ENCODE results near the gene EPHB1.

DNA sequence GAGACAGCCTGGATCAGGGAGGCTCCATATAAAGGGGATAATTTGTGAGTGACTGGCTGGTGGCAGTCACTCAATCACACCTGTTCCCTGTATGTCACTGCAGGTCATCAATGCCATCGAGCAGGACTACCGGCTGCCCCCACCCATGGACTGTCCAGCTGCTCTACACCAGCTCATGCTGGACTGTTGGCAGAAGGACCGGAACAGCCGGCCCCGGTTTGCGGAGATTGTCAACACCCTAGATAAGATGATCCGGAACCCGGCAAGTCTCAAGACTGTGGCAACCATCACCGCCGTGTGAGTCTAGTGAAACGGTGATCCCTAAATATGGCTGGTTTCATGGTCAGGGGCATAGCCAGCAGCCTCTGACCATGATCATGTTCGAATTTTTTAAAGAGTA lies 453.2 kb downstream of the EPHB1 start:
- TF ChIP-seq, protein P1, sequence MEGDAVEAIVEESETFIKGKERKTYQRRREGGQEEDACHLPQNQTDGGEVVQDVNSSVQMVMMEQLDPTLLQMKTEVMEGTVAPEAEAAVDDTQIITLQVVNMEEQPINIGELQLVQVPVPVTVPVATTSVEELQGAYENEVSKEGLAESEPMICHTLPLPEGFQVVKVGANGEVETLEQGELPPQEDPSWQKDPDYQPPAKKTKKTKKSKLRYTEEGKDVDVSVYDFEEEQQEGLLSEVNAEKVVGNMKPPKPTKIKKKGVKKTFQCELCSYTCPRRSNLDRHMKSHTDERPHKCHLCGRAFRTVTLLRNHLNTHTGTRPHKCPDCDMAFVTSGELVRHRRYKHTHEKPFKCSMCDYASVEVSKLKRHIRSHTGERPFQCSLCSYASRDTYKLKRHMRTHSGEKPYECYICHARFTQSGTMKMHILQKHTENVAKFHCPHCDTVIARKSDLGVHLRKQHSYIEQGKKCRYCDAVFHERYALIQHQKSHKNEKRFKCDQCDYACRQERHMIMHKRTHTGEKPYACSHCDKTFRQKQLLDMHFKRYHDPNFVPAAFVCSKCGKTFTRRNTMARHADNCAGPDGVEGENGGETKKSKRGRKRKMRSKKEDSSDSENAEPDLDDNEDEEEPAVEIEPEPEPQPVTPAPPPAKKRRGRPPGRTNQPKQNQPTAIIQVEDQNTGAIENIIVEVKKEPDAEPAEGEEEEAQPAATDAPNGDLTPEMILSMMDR (IDR thresholded peaks at IDR 0.05; ENCODE audit: insufficient read depth, low read length), result no peak
- TF ChIP-seq, protein P2, sequence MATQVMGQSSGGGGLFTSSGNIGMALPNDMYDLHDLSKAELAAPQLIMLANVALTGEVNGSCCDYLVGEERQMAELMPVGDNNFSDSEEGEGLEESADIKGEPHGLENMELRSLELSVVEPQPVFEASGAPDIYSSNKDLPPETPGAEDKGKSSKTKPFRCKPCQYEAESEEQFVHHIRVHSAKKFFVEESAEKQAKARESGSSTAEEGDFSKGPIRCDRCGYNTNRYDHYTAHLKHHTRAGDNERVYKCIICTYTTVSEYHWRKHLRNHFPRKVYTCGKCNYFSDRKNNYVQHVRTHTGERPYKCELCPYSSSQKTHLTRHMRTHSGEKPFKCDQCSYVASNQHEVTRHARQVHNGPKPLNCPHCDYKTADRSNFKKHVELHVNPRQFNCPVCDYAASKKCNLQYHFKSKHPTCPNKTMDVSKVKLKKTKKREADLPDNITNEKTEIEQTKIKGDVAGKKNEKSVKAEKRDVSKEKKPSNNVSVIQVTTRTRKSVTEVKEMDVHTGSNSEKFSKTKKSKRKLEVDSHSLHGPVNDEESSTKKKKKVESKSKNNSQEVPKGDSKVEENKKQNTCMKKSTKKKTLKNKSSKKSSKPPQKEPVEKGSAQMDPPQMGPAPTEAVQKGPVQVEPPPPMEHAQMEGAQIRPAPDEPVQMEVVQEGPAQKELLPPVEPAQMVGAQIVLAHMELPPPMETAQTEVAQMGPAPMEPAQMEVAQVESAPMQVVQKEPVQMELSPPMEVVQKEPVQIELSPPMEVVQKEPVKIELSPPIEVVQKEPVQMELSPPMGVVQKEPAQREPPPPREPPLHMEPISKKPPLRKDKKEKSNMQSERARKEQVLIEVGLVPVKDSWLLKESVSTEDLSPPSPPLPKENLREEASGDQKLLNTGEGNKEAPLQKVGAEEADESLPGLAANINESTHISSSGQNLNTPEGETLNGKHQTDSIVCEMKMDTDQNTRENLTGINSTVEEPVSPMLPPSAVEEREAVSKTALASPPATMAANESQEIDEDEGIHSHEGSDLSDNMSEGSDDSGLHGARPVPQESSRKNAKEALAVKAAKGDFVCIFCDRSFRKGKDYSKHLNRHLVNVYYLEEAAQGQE (IDR thresholded peaks at IDR 0.05; ENCODE audit: insufficient replicate concordance, low read depth), result no peak
- no peak for TF ChIP-seq POLR2AphosphoS5 (IDR thresholded peaks at IDR 0.05; ENCODE audit: low read depth)
- TF ChIP-seq GABPA (IDR thresholded peaks at IDR 0.05; ENCODE audit: low read depth), result no peak
- no peak for TF ChIP-seq SPI1 (IDR thresholded peaks at IDR 0.05; ENCODE audit: borderline replicate concordance, low read depth)
